H1 (cell line): ENCODE measurements around the gene DGKH. TPM values are rescaled to one million over a fixed set of nuclear protein-coding genes. Genes with fewer than 3 reads are reported as not detected.

Experiments used
- KDM4A ChIP-seq: IDR thresholded peaks from one replicate; pipeline ENCODE4 v1.7.1; 2012; ENCODE audit warnings: low read depth, mild to moderate bottlenecking, moderate library complexity, low read length, inconsistent platforms; ENCODE audit not compliant: severe bottlenecking
- PHF8 ChIP-seq: fragments of 200-600 bp; sonication (generic); conservative IDR thresholded peaks from 2 replicates; pipeline ENCODE4 v1.7.1; 2012; ENCODE audit warnings: low read depth, mild to moderate bottlenecking, inconsistent platforms, low read length, moderate library complexity
- SAP30 ChIP-seq: fragments of 300-600 bp; sonication (generic); IDR thresholded peaks from 2 replicates; pipeline ENCODE4 v1.7.1; 2012; ENCODE audit warnings: low read length, moderate library complexity, mild to moderate bottlenecking, inconsistent platforms; ENCODE audit not compliant: insufficient read depth, insufficient replicate concordance
- SIN3A ChIP-seq, 2 experiments: IDR thresholded peaks in 1 of 2; conservative IDR thresholded peaks in 1 of 2; 2 replicates each; pipeline ENCODE4 v1.6.1; 2011 to 2012; ENCODE audit warnings: low read length in 2 of 2, improper control_type of control experiment in 1 of 2, low read depth in 1 of 2, mild to moderate bottlenecking in 1 of 2
- SRF ChIP-seq: IDR thresholded peaks from 2 replicates; pipeline ENCODE4 v1.6.1; 2011; ENCODE audit warnings: mild to moderate bottlenecking, low read depth, low read length, moderate library complexity
- polyA plus RNA-seq, 7 experiments: library from polyadenylated mRNA; depleted of rRNA in 3 of 7; stranded (reverse) in 5 of 7; unstranded in 2 of 7; fragments of >200 nt in 5 of 7; fragments of 200-250 nt in 2 of 7; gene quantifications; 1 replicate in 5 of 7; 2 replicates in 1 of 7; 4 replicates in 1 of 7; pipeline versions ENCODE4 v1.2.1 to v1.2.3, GENCODE V29; 2011 to 2013; ENCODE audit warnings: missing spikeins in 2 of 7, mixed read lengths in 2 of 7
- total RNA-seq: library from RNA; stranded (reverse); fragmentation: NEBNext Ultra II Directional; extraction: Animal tissue kit (Norgen Biotek cat#: 25700); gene quantifications from 2 replicates; pipeline ENCODE4 v1.2.1, GENCODE V29; 2021
- TF ChIP-seq, protein P1 (sequence below): IDR thresholded peaks from 2 replicates; pipeline ENCODE4 v1.6.1; 2012; ENCODE audit warnings: inconsistent platforms
- TF ChIP-seq, protein P2 (sequence below), 3 experiments: IDR thresholded peaks; 1 replicate in 2 of 3; 2 replicates in 1 of 3; pipeline versions ENCODE4 v1.5.1 to v1.6.1; 2011; ENCODE audit warnings: low read length in 3 of 3, mild to moderate bottlenecking in 3 of 3, inconsistent platforms in 2 of 3, low read depth in 1 of 3, moderate library complexity in 1 of 3; ENCODE audit not compliant: insufficient read depth in 1 of 3; ENCODE audit errors: control extremely low read depth in 1 of 3

The DGKH gene
- total and polyA plus RNA-seq, 2 of the 8 experiments (the other 6 are each of a cell fraction or from before 2014, with no cell fraction given) = 2.1 to 7.9 TPM

DNA sequence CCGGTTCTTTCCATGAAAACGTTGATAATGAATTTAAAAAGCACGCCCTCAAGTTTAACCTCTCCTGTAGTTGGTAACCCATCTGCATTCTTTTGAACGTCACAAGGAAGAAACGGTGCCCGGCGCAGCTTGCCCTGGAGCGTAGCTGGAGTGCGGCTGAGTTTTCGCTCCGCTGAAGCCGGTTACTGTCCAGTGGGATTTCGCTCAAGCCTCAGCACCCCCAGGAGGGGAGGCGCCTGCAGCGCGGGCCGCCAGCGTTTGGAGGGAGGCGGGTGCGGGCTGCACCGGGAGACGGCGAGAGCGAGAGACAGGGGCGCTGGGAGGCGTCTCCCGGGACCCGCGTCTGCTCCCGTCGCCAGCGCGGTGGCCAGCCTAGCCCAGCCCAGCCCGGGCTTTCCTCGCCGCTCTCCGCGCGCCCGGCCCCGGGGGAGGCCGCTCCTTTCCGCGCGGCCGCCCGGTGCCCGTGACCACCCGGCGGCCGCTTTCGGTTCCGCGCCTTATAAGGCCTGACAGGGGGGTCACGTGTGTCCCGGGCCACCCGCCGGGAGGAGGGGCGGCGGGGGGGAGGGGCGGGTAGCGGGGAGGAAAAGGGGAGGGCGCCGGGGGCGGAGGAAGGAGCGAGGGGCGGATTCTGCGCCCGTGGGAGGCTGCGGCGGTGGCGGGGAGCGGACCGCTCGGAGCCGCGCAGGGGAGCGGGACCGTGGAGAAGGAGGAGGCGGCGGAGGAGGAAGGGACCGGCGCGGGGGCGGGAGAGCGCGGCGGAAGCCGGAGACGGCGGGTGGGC lies 8.3 kb upstream of the DGKH start (continued):
- TF ChIP-seq, protein P1, sequence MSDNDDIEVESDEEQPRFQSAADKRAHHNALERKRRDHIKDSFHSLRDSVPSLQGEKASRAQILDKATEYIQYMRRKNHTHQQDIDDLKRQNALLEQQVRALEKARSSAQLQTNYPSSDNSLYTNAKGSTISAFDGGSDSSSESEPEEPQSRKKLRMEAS = 0 out of 2 replicates have a peak, but pooled peaks have one; percentile 33
- no peak for TF ChIP-seq SIN3A (conservative IDR thresholded peaks at IDR 0.05 in 1 of 2, IDR thresholded peaks at IDR 0.05 in 1 of 2; ENCODE audit: low read depth in 1 of 2, low read length in 2 of 2)
- TF ChIP-seq KDM4A = peak; percentile 82
- peak; percentile 91 for TF ChIP-seq SRF
- TF ChIP-seq, protein P2, sequence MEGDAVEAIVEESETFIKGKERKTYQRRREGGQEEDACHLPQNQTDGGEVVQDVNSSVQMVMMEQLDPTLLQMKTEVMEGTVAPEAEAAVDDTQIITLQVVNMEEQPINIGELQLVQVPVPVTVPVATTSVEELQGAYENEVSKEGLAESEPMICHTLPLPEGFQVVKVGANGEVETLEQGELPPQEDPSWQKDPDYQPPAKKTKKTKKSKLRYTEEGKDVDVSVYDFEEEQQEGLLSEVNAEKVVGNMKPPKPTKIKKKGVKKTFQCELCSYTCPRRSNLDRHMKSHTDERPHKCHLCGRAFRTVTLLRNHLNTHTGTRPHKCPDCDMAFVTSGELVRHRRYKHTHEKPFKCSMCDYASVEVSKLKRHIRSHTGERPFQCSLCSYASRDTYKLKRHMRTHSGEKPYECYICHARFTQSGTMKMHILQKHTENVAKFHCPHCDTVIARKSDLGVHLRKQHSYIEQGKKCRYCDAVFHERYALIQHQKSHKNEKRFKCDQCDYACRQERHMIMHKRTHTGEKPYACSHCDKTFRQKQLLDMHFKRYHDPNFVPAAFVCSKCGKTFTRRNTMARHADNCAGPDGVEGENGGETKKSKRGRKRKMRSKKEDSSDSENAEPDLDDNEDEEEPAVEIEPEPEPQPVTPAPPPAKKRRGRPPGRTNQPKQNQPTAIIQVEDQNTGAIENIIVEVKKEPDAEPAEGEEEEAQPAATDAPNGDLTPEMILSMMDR (IDR thresholded peaks at IDR 0.05; ENCODE audit: control extremely low read depth in 1 of 3, insufficient read depth in 1 of 3, low read depth in 1 of 3, low read length in 3 of 3) = no peak
- TF ChIP-seq SAP30 = no peak
- TF ChIP-seq PHF8 = peak; percentile 88
